Muscle of leg (tissue), 11 donors: ENCODE results near the gene LARGE2. TPM values are rescaled to one million over a fixed set of nuclear protein-coding genes. Genes with fewer than 3 reads are reported as not detected.

Source experiments
- DNase-seq: peaks from one replicate; pipeline ENCODE4 v3.0.0; 2013
- H3K27ac ChIP-seq: one replicate; pipeline ENCODE4 v1.5.1; 2013; ENCODE audit warnings: mild to moderate bottlenecking, low read length, control low read depth
- H3K27me3 ChIP-seq: one replicate; pipeline ENCODE4 v1.6.1; 2013; ENCODE audit warnings: low read length; ENCODE audit not compliant: control insufficient read depth, insufficient read depth
- H3K36me3 ChIP-seq: one replicate; pipeline ENCODE4 v1.6.1; 2013; ENCODE audit warnings: low read length; ENCODE audit not compliant: control insufficient read depth, insufficient read depth
- H3K4me1 ChIP-seq: one replicate; pipeline ENCODE4 v1.6.1; 2013; ENCODE audit warnings: low read length; ENCODE audit not compliant: control insufficient read depth, insufficient read depth
- H3K4me3 ChIP-seq: one replicate; pipeline ENCODE4 v1.5.1; 2013; ENCODE audit warnings: low read length, control low read depth
- H3K9me3 ChIP-seq: replicated peaks from 2 replicates; pipeline ENCODE4 v1.6.1; 2013; ENCODE audit warnings: low read depth, low read length; ENCODE audit not compliant: control insufficient read depth
- WGBS: methylation state at CpG from one replicate; pipeline ENCODE4 v1.1.5; 2013; ENCODE audit warnings: missing lambda C conversion rate; ENCODE audit not compliant: insufficient coverage; 5-methylcytosine and 5-hydroxymethylcytosine counted together
- polyA plus RNA-seq, 8 donors: library from polyadenylated mRNA; unstranded; fragments of 120-200 nt; gene quantifications; one replicate each; pipeline versions ENCODE4 v1.2.1 to v1.2.3, GENCODE V29; 2013; ENCODE audit warnings: inconsistent platforms in 1 of 8, low replicate concordance in 1 of 8; ENCODE audit not compliant: insufficient read length in 8 of 8, insufficient read depth in 1 of 8
- total RNA-seq: library from RNA; stranded (reverse); fragments of 120-200 nt; gene quantifications from one replicate; pipeline ENCODE4 v1.2.4, GENCODE V29; 2013

LARGE2 gene
- total and polyA plus RNA-seq, 9 donors = 0.24 to 4.4 (median 0.67) TPM

GRCh38 chr11:45929486-45930030, 7.1 kb downstream of the LARGE2 start:
- peaks cover 36% of the 10 kb centered on the region for H3K36me3 ChIP-seq
- H3K9me3 ChIP-seq = no peaks in the 10 kb centered on the region
- H3K4me3 ChIP-seq = no peak overlapping the region
- no peak for DNase-seq
- 85% methylated on average over 2 of the region's 10 CpGs for WGBS
- H3K27ac ChIP-seq = no peak overlapping the region
- H3K27me3 ChIP-seq = peaks cover 9% of the 10 kb centered on the region
- peaks cover 7% of the 10 kb centered on the region for H3K4me1 ChIP-seq

DNA sequence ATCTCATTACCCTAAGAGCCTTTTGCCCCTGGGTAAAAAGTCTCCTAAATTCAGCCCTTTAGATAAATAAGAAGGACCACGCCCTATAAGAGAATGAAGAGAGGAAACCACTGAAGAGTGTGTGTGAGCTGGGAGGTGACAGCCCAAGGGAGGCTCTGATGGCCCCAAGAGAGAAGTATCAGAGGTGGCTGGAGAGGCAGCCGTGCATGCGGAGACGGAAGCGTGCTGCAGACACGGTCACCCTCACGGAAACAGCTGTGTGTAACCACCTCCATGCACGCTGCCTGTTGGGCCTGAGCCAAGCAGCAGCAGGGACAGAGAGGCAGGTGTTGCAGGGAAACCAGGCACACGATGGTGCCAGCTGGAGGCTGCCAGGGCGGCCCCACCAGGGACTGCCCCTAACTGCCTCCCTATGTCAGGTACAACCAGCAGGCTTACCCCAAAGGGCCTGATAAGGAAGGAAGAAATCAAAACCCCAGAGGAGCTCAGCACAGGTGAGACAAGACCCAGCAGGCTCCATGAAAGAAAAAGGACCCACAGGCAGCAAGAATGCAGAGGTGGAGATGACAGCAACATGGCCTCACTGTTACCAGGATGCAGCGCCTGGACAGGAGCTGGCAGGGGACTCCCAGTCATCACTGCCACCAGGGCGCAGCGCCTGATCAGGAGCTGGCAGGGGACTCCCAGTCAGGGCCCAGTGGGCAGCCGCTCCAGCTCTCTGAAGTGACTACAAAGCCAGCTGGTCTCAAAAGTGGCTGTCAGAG, 7.8 kb downstream of the LARGE2 start:
- Histone ChIP-seq H3K27ac (no peak overlapping the region), H3K4me1 (peaks cover 7% of the 10 kb centered on the region), H3K36me3 (peaks cover 43% of the 10 kb centered on the region), H3K9me3 (no peaks in the 10 kb centered on the region), H3K27me3 (peaks cover 3% of the 10 kb centered on the region), H3K4me3 (no peak overlapping the region)
- 69% methylated on average over 11 of the region's 14 CpGs for WGBS
- DNase-seq = no peak

- peaks cover 7% of the 10 kb centered on the region for H3K4me1 ChIP-seq
- no peaks in the 10 kb centered on the region for H3K9me3 ChIP-seq
- H3K27ac ChIP-seq = no peak overlapping the region
- H3K27me3 ChIP-seq = no peaks in the 10 kb centered on the region
- WGBS = 86% methylated on average over 5 of the region's 8 CpGs
- DNase-seq = no peak
- peaks cover 50% of the 10 kb centered on the region for H3K36me3 ChIP-seq
- H3K4me3 ChIP-seq = no peak overlapping the region
Observed at GRCh38 chr11:45930951-45931570, 8.6 kb downstream of the LARGE2 start.

DNA sequence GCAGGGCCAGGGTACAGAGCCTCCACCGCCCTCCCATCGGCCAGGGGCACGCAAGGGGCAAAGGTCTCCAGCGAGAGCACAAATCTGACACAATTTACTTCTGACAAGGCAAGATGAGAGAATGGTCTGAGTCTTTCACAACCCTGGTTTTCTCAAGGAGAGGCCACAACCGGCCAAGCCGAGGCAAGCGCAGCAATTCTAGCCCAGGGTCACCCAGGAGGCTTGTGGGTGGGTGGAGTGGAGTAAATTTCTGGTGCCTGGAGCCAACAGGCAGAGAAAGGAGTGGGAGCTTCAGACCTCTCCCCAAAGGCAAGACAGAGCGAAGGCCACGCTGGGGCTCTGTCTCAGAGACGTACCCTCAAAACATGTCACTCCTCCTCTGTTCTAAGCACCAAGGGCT, 9.3 kb downstream of the LARGE2 start:
- WGBS = 84% methylated on average over 6 of the region's 10 CpGs
- no peak overlapping the region for H3K4me3 ChIP-seq
- no peaks in the 10 kb centered on the region for H3K27me3 ChIP-seq
- H3K9me3 ChIP-seq = no peaks in the 10 kb centered on the region
- DNase-seq = no peak
- H3K36me3 ChIP-seq = peaks cover 51% of the 10 kb centered on the region
- H3K4me1 ChIP-seq = peaks cover 3% of the 10 kb centered on the region
- H3K27ac ChIP-seq = no peak overlapping the region

DNA sequence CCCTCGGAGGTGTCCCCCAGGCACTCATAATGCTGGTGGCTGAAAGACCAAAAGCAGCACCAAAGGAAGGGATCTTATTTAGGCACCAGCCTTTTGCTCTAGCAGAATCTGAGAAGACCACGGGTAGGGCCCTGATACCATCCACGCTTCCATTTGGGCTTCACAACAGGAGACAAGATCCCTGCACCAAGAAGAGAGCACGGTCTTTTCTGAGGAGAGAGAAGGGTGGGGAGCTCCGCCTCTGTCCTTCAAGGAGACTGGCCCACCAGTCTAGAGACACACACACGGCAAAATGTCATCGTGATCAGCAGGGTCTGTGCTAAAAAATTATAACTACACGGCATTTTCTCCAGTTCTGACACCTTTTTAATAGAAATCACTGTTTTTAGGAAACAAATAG, 9.8 kb downstream of the LARGE2 start:
- H3K27me3 ChIP-seq = no peaks in the 10 kb centered on the region
- no peak for DNase-seq
- no peaks in the 10 kb centered on the region for H3K9me3 ChIP-seq
- H3K4me1 ChIP-seq = peaks cover 3% of the 10 kb centered on the region
- peaks cover 56% of the 10 kb centered on the region for H3K36me3 ChIP-seq
- no peak overlapping the region for H3K4me3 ChIP-seq
- WGBS = 90% methylated on average over 3 of the region's 8 CpGs
- H3K27ac ChIP-seq = no peak overlapping the region

DNA sequence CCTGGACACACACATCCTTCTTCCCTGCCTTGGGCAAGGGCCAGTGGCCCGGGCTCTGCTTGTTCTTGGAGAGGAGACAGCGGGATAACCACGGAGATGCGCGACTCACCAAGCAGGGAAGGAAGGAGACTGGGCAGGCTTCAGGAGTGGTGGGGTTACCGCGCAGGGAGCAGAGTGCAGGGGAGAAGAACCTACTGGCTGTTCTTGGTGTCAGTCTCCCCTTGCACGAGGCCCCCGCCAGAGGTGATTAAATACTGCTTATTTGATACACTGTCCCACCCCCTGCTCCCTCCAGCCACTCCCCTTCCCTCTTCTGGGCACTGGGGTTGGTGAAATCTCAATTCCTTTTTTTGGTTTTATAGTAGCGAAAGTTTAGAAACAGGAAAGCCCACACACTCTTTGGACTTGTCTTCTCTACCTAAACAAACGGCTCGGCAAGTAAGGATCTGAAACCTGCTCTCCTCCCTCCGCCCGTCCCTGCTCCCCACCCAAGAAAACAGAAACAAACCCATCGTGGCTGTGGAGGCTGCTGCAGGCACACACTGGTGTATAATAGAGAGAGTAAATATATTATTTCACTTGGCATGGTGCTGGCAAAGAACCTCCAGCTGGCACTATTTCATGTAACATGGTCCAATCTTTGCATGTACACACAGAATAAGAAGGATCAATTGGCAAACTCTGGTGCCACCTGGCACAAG, 10.8 kb downstream of the LARGE2 start:
- Histone ChIP-seq H3K9me3 (no peaks in the 10 kb centered on the region), H3K27ac (no peak overlapping the region), H3K27me3 (no peaks in the 10 kb centered on the region), H3K4me1 (peaks cover 3% of the 10 kb centered on the region), H3K4me3 (no peak overlapping the region), H3K36me3 (peaks cover 63% of the 10 kb centered on the region)
- DNase-seq = no peak
- 85% methylated on average over 7 of the region's 15 CpGs for WGBS

DNA sequence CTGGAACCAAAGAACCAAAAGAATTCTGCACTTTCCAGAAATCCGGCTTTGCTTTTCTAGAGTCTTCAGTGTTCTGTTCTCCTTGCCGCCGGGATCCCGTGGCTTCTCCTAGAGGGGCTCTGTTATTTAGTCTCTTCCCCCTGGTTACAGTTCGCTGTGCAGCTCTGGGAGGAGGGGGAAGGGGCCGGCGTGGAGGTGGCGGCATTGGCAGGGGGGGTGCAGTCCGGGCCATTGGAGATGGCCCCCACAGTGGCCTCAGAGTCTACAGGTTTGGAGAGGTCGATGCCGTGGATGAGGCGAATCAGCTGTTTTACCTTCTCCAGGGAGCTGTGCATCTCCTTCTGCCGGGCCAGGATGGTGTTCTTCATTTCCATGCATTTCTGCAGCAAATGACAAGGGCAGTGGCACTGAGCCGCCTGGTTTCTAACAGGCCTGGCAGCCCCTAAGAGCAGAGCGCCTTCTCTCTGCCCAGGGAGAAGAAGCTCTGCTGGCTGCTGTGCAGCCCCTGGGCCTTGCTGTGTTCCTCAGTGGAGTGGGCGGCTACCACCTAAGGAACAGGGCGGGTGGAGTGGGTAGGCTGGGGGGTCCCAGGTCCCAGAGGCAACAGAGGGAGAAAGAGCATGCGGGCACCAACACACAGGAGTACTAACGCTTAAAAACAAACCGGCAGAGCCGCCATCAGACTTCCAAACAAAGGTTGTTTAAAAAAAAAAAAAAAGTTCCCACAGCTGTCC, 11.6 kb downstream of the LARGE2 start:
- 93% methylated on average over 17 of the region's 21 CpGs for WGBS
- no peaks in the 10 kb centered on the region for H3K9me3 ChIP-seq
- no peak overlapping the region for H3K27ac ChIP-seq
- H3K36me3 ChIP-seq = peaks cover 65% of the 10 kb centered on the region
- H3K4me3 ChIP-seq = no peak overlapping the region
- H3K4me1 ChIP-seq = peaks cover 3% of the 10 kb centered on the region
- no peak for DNase-seq
- H3K27me3 ChIP-seq = no peaks in the 10 kb centered on the region

DNA sequence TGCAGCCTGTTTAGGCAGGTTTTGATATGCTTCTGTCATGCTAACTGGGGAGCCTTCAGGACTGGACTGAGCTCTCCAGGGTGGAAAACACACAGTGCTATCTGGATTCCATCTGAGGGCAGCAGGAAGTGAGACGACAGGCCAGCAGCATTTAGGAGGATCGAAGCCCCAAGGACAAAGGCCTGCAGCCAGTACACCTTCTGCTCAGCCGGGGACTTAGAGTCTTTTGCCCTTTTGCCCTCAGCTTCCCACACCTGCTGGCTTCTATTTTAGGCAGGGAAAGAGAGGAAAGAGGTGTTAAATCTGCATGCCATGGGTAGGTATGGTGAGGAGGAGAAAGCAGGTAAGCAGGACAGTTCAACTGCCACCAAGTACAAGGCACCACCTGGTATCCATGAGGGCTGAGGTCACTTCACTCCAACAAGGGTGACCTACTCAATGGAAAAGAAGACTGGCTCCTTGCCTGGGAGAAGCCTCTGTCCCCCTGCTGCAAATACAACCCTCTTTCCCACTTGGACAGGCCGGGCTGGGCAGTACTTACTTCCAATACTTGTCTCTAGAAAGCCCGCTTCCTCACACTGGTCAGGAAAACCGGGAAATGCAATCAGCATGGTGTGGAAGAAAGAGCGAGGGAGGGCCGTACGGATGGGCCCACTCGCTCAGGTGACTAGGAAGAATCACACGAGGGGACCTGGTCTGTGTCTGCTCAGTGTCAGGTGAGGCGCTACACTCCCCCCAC, 12.3 kb downstream of the LARGE2 start:
- no peak for DNase-seq
- no peak overlapping the region for H3K4me3 ChIP-seq

DNA sequence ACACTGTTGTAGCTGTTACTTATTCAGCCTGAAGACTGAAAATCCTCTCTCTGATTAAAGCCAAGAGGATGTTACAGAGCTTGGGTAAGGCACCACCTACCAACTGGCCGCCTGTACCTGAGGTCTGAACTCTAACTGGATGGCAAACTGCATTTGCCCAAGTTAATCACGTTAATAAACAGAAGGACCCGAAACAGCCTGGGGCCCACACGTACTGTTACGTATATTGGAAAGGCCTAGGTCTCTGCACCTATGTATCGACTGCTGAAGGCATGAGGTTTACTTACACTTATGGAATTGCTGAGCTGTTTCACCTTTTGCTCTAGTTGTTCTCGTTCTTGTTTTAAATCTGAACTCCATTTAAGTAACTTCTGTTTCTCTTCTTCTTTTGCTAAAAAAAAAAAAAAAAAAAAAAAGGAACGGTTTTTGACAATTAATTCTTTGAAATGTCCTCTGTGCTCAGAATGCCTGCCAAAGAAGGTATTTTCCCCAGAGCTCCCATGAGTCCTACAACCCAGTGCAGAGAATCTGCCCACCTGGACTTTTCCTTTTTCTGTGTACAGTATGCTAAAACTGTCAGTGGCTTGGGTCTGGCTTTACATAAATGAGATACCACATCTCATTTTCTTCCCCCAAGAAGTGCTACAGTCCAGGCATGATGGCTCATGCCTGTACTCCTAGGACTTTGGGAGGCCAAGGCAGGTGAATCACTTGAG, 13.1 kb downstream of the LARGE2 start:
- H3K36me3 ChIP-seq = peaks cover 65% of the 10 kb centered on the region
- no peaks in the 10 kb centered on the region for H3K9me3 ChIP-seq

More for the DNA sequence above, 12.3 kb downstream of the LARGE2 start:
- Histone ChIP-seq H3K27ac (no peak overlapping the region), H3K9me3 (no peaks in the 10 kb centered on the region), H3K4me1 (peaks cover 3% of the 10 kb centered on the region), H3K36me3 (peaks cover 65% of the 10 kb centered on the region), H3K27me3 (no peaks in the 10 kb centered on the region)
- 77% methylated on average over 10 of the region's 12 CpGs for WGBS

More for the DNA sequence above, 13.1 kb downstream of the LARGE2 start:
- DNase-seq = no peak
- Histone ChIP-seq H3K4me1 (no peaks in the 10 kb centered on the region), H3K27ac (no peak overlapping the region), H3K27me3 (no peaks in the 10 kb centered on the region), H3K4me3 (no peak overlapping the region)
- WGBS = 94% methylated on average over 4 of the region's 8 CpGs
